ENCODE measurements around the gene DIRAS1.

- TF ChIP-seq CTCF (IDR thresholded peaks at IDR 0.05; ENCODE audit: low read depth, low read length, poor library complexity, severe bottlenecking) (no peak), EZH2phosphoT487 (IDR thresholded peaks at IDR 0.05; ENCODE audit: borderline replicate concordance, low read length) (no peak)
Measured at GRCh38 chr19:2768365-2769132, 47.4 kb upstream of the DIRAS1 start.
